Pons (tissue), 1 donor: Measurements from ENCODE around the gene GPR162.

Experiments used
- DNase-seq: peaks from one replicate; pipeline ENCODE4 v3.0.0-alpha.2; 2016; ENCODE audit warnings: low spot score

The GPR162 gene

DNA sequence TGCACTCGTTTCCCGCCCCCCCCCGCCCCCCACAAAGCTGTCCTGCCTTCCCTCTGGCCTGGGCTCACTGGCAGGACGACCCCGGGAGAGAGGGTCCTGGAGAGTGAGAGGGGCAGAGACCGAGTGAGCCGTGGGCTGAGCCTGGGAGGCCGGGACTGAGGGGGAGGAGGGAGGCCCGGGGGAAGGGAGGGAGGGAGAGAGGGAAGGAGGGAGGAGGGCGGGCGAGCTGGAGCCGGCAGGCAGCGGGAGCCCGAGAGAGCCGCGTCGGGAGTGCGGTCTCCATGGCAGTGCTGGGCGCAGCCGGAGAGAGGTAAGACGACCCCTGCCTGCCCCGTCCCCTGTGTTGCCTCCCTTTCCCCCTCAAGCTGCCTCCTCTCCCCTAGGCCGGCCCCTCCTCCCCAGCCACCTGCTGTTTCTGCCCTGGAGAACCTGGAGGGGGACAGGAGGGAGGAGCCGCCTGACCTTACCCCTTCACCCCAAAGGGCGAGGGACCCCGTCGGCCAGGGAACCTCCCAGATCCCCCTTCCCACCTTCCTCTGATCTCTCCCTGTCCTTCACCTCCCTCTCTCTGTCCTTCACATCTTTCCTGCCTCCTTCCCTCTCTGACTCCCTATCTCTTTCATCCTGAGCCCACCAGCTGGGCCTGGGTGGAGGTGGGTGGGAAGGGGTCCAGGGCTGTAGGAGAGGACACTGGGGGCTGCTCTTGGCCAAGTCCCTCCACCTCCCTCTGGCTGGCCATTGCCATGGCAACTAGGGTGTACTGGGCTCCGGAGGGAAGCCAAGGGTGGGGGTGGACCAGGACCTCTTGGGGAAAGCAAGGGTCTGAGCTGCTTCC lies at the start of gene GPR162:
Gene GPR162 (plus strand): TSS at position 231 of the 835 bp plus-strand sequence. CDS start 2,078 bp downstream, outside the sequence.
- no peak for DNase-seq

DNA sequence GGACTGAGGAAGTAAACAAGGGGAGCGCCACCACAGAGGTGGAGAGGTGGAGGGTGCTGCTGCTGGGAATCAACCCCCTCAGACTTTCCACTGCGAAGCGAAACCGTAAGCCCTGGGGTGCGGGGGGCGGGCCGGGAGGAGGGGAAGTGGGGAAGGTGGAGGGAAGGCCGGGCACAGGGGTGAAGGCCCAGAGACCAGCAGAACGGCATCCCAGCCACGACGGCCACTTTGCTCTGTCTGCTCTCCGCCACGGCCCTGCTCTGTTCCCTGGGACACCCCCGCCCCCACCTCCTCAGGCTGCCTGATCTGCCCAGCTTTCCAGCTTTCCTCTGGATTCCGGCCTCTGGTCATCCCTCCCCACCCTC lies 49.3 kb upstream of the GPR162 start, which contains the start of gene LAG3:
Gene LAG3 (plus strand): TSS at position 190 of the 365 bp plus-strand sequence. CDS start 333 bp downstream, outside the sequence.
- DNase-seq = no peak

GRCh38 chr12:6772726-6773589 lies 48.7 kb upstream of the GPR162 start:
- DNase-seq = no peak

DNA sequence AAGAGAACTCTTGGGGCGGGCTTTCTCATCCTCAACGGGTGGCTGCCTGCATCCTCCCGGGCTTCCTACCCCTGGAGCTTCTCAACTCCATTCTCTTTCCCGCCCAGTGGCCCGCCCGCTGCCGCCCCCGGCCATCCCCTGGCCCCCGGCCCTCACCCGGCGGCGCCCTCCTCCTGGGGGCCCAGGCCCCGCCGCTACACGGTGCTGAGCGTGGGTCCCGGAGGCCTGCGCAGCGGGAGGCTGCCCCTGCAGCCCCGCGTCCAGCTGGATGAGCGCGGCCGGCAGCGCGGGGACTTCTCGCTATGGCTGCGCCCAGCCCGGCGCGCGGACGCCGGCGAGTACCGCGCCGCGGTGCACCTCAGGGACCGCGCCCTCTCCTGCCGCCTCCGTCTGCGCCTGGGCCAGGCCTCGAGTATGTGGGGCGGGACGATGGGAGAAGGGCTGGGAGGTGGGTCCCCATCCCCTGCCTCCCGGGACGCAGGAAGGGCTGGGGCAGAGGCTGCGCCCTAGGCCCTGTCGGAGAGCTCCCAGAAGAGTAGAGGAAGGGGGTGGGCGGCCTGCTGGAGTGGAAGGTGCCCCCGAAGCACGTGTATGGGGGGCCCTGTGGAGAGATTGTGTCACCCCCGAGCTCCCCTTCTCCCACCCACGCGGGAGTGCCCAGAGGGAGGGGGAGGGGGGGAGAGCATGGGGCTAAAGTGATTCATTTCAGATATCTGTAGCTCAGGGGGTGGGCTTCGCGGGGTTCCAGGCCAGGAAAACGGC lies 47.9 kb upstream of the GPR162 start:
- DNase-seq = no peak

GRCh38 chr12:6774499-6775062 lies 47.0 kb upstream of the GPR162 start:
- DNase-seq = no peak

GRCh38 chr12:6775185-6776174 lies 46.1 kb upstream of the GPR162 start:
- no peak for DNase-seq

GRCh38 chr12:6777386-6777785 lies 44.2 kb upstream of the GPR162 start:
- no peak for DNase-seq

DNA sequence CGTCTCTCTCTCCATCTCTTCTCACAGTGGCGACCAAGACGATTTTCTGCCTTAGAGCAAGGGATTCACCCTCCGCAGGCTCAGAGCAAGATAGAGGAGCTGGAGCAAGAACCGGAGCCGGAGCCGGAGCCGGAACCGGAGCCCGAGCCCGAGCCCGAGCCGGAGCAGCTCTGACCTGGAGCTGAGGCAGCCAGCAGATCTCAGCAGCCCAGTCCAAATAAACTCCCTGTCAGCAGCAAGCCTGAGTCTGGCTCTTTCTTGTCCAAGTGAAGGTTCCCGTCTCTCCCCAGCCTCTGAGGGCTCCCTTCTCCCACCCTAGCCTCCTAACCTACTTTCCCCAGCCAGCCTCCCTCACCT lies 43.4 kb upstream of the GPR162 start:
- no peak for DNase-seq

GRCh38 chr12:6778574-6779550 lies 42.8 kb upstream of the GPR162 start:
- peak; percentile 94 for DNase-seq

DNA sequence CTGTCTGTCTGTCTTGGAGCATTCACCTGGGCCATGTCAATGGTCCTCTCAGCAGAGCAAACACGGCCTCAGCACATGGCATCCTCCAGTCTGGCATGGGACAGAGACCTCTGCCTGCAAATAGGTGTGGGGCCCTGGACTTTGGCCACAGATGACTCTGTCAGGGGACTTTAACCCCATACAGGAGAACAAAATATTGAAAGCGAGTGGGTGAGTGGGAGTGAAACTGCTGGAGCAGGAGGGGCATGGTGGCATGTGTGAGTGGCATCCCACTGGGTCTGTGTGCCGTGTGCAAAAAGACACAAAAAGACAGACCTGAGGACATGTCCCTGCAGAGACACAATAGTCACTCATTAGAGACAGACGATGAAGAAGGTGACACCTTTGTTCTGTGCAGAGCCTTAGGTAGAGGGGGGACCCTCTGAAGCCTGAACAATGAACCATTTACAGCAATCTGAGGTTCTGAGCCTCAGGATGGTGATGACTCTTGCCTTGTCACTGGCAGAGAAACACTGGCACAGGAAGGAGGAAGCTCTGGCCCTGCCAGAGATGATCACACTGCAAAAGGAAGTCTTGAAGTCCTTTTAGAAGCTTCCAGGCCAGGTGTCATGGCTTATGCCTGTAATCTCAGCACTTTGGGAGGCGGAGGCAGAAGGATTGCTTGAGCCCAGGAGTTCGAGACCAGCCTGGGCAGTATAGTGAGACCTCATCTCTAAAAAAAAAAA lies 41.8 kb upstream of the GPR162 start:
- no peak for DNase-seq

DNA sequence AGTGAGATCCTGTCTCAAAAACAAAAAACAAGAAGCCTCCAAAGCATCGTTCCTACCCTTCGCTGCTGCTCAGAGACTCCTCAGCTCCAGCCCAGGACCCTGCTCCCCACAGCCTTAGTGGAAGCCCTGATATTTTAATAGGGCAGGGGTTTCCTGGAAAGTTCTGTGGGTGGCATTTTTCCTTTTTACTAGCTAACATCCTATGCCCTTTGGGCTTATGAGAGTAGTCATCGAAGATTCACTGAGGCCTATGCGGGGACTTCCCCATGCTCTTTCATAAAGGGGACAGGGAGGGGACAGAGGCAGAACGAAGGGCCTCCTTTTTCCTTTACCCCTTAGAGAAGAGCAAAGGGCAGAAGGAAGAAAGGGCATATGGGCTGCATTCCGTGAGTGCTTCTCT lies 41.0 kb upstream of the GPR162 start:
- DNase-seq = no peak

- no peak for DNase-seq
Measured at GRCh38 chr12:6782119-6782518, 39.5 kb upstream of the GPR162 start.

DNA sequence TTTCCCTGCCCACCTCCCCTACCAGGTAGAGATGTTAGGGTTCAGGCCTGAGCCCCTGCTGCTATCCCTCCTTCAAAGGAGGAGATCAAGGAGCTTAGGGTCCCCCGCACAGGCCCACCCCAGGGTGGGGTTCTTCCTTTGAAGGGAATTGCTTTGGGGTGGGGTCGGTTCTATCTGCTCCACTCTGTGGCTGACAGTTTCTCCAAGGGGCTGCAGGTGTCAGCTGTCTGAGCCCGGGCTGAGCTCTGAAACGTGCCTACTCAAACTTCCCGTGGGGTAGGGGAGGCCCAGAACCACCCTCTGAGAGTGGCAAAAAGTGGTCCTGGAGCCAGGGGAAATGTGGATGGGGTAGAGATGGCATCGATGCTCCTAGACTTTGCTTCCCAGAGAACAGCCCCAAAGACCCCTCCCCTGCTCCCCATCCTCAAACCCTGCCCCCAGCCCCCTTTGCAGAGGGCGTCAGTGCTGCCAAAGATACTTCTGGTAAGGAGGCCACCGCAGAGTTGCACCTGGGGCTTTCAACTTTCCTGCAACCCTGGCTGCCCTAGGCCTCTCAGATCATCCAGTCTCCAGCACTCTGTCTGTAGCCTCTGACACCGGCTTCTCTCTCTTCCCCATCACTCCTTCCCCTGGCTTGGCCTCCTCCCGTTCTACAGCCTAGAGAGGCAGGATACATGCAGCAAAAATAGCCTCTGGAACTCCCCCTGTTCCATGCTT lies 38.6 kb upstream of the GPR162 start:
- DNase-seq = no peak

DNA sequence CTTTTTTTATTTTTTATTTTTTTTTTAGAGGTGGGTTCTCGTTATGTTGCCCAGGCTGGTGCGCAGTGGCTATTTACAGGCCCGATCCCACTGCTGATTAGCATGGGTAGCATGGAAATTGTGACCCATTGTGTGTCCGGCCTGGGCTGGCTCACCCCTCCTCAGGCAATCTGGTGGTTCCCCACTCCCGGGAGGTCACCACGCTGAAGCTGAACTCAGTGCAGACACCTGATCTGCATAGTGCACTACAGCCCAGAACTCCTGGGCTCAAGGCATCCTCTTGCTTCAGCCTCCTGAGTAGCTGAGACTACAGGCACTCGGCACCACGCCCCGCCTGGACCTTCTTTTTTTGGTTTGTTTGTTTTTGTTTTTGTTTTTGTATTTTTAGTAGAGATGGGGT lies 37.8 kb upstream of the GPR162 start:
- DNase-seq = no peak

- no peak for DNase-seq
Measured at GRCh38 chr12:6784296-6784695, 37.3 kb upstream of the GPR162 start.

DNA sequence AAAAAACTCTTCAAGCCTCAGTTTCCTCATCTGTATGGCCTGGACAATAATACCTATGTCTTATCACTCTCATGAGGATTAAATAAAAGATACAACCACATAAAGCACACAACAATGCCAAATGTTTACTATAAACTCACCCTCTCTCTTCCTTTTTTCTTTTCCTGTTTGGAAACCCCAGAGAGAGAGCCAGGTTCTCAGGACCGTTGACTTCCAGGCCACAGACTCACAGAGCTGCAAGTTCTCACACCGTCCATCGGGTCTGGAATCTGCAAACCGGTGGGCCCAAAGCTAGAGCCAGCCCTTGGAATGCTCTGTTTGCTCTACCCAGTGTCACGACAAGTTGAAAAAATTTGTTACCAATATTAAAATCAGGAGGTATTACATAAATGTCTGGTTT lies 36.9 kb upstream of the GPR162 start:
- no peak for DNase-seq

- no peak for DNase-seq
Measured at GRCh38 chr12:6786416-6787094, 35.1 kb upstream of the GPR162 start.

DNA sequence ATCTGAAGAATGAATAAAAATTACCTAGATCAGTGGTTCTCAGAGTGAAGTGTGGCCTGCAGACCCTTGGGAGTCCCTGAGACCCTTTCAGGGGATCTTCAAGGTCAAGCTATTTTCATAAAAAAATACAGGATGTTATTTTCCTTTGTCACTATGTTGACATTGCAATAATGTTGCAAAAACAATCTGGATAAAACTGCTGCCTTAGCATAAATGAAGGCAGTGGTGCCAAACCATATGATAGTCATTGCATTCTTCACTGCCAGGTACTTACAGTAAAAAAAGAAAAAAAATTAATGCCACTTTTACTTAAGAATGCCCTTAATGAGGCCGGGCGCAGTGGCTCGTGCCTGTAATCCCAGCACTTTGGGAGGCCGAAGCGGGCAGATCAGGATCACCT lies 34.3 kb upstream of the GPR162 start:
- DNase-seq = no peak
